ENCODE data around the gene EIF4A3.

The EIF4A3 gene

GRCh38 chr17:80107231-80108021 is 39.5 kb downstream of the EIF4A3 start:
- intact Hi-C loops (cut with DNase I), result no loop called here
- DNase-seq, result peak in 7 of 42 donors; percentile 8 to 36 (median 19)

- intact Hi-C loops (cut with DNase I), result no loop called here
- peak in 4 of 42 donors; percentile 1 to 12 (median 10) for DNase-seq
Observed at GRCh38 chr17:80106751-80107150, 40.2 kb downstream of the EIF4A3 start.

GRCh38 chr17:80106176-80106575 is 40.8 kb downstream of the EIF4A3 start:
- peak in 3 of 42 donors; percentile 2 to 29 (median 4) for DNase-seq
- intact Hi-C loops (cut with DNase I), result no loop called here

GRCh38 chr17:80105762-80106161 is 41.2 kb downstream of the EIF4A3 start:
- DNase-seq, result peak in 30 of 42 donors; percentile 15 to 68 (median 40)
- intact Hi-C loops (cut with DNase I), result no loop called here

GRCh38 chr17:80104956-80105375 is 42.0 kb downstream of the EIF4A3 start:
- intact Hi-C loops (cut with DNase I), result no loop called here
- peak in 1 of 42 donors; percentile 9 for DNase-seq

- intact Hi-C loops (cut with DNase I), result no loop called here
- peak in 1 of 42 donors; percentile 13 for DNase-seq
Observed at GRCh38 chr17:80104321-80104955, 42.5 kb downstream of the EIF4A3 start.

- intact Hi-C loops (cut with DNase I), result no loop called here
Observed at GRCh38 chr17:80103449-80104085, 43.4 kb downstream of the EIF4A3 start.

GRCh38 chr17:80102664-80103448 is 44.1 kb downstream of the EIF4A3 start:
- intact Hi-C loops (cut with DNase I), result no loop called here
- DNase-seq, result no peak

More at GRCh38 chr17:80103449-80104085, 43.4 kb downstream of the EIF4A3 start:
- DNase-seq, result no peak

GRCh38 chr17:80101946-80102663 is 44.8 kb downstream of the EIF4A3 start:
- intact Hi-C loops (cut with DNase I), result loop anchor here (2.0 kb wide), 1 partner anchor 45 kb away; the partner anchor contains the start of gene EIF4A3
- peak in 26 of 42 donors; percentile 3 to 59 (median 32) for DNase-seq

- DNase-seq, result peak; percentile 44 to 94 (median 86)
- intact Hi-C loops (cut with DNase I), result loop anchor here (2.0 kb wide), 1 partner anchor 46 kb away; the partner anchor contains the start of gene EIF4A3
Observed at GRCh38 chr17:80101011-80101945, 45.6 kb downstream of the EIF4A3 start, which contains the start of gene GAA. Gene GAA, plus strand, starts transcription at chr17:80101581. Its CDS starts 3,006 bp downstream, at chr17:80104587.

GRCh38 chr17:80100035-80100323 is 46.9 kb downstream of the EIF4A3 start:
- intact Hi-C loops (cut with DNase I), result loop anchor here (2.0 kb wide), 1 partner anchor 47 kb away; the partner anchor contains the start of gene EIF4A3
- DNase-seq, result no peak

GRCh38 chr17:80099291-80100034 is 47.5 kb downstream of the EIF4A3 start:
- intact Hi-C loops (cut with DNase I), result loop anchor here (2.0 to 10.0 kb wide), 2 partner anchors 47 to 105 kb away; partner anchors contain the start of gene EIF4A3
- no peak for DNase-seq

- intact Hi-C loops (cut with DNase I), result loop anchor here (10.0 kb wide), 1 partner anchor 107 kb away; no protein-coding TSS in a partner anchor
- no peak for DNase-seq
Observed at GRCh38 chr17:80097844-80098691, 48.9 kb downstream of the EIF4A3 start.

- intact Hi-C loops (cut with DNase I), result loop anchor here (10.0 kb wide), 1 partner anchor 108 kb away; no protein-coding TSS in a partner anchor
Observed at GRCh38 chr17:80097127-80097621, 49.8 kb downstream of the EIF4A3 start.

GRCh38 chr17:80096561-80097021 is 50.3 kb downstream of the EIF4A3 start:
- DNase-seq, result no peak
- intact Hi-C loops (cut with DNase I), result loop anchor here (10.0 kb wide), 1 partner anchor 108 kb away; no protein-coding TSS in a partner anchor

More at GRCh38 chr17:80097127-80097621, 49.8 kb downstream of the EIF4A3 start:
- no peak for DNase-seq
